ENCODE measurements around the gene ADGRL3.

Gene ADGRL3

GRCh38 chr4:61442936-61443335, 242.8 kb downstream of the ADGRL3 start:
- no peaks in the 10 kb centered on the region for H3K4me1 Mint-ChIP-seq

GRCh38 chr4:61443813-61444510, 243.8 kb downstream of the ADGRL3 start:
- no peak overlapping the region for H3K27ac Mint-ChIP-seq
- peaks cover 15% of the 10 kb centered on the region for H3K9me3 Mint-ChIP-seq
- no peak overlapping the region for H3K4me3 Mint-ChIP-seq
- H3K27me3 Mint-ChIP-seq = no peaks in the 10 kb centered on the region
- H3K4me1 Mint-ChIP-seq = no peaks in the 10 kb centered on the region
- no peaks in the 10 kb centered on the region for H3K36me3 Mint-ChIP-seq

More at GRCh38 chr4:61442936-61443335, 242.8 kb downstream of the ADGRL3 start:
- Mint-ChIP-seq H3K9me3 (peaks cover 15% of the 10 kb centered on the region), H3K27me3 (no peaks in the 10 kb centered on the region), H3K27ac (no peak overlapping the region), H3K36me3 (no peaks in the 10 kb centered on the region), H3K4me3 (no peak overlapping the region)

GRCh38 chr4:61445374-61446063, 245.4 kb downstream of the ADGRL3 start:
- Mint-ChIP-seq H3K4me1 (no peaks in the 10 kb centered on the region), H3K27me3 (no peaks in the 10 kb centered on the region)

GRCh38 chr4:61446941-61447340, 246.8 kb downstream of the ADGRL3 start:
- no peak overlapping the region for H3K27ac Mint-ChIP-seq
- H3K27me3 Mint-ChIP-seq = no peaks in the 10 kb centered on the region
- peaks cover 10% of the 10 kb centered on the region for H3K9me3 Mint-ChIP-seq

More at GRCh38 chr4:61445374-61446063, 245.4 kb downstream of the ADGRL3 start:
- H3K36me3 Mint-ChIP-seq = no peaks in the 10 kb centered on the region
- H3K9me3 Mint-ChIP-seq = peaks cover 15% of the 10 kb centered on the region
- H3K27ac Mint-ChIP-seq = no peak overlapping the region
- H3K4me3 Mint-ChIP-seq = no peak overlapping the region

GRCh38 chr4:61447918-61448317, 247.8 kb downstream of the ADGRL3 start:
- Mint-ChIP-seq H3K27ac (no peak overlapping the region), H3K4me1 (no peaks in the 10 kb centered on the region), H3K9me3 (peaks cover 5% of the 10 kb centered on the region), H3K36me3 (no peaks in the 10 kb centered on the region), H3K27me3 (no peaks in the 10 kb centered on the region), H3K4me3 (no peak overlapping the region)

More at GRCh38 chr4:61446941-61447340, 246.8 kb downstream of the ADGRL3 start:
- Mint-ChIP-seq H3K4me1 (no peaks in the 10 kb centered on the region), H3K36me3 (no peaks in the 10 kb centered on the region), H3K4me3 (no peak overlapping the region)

DNA sequence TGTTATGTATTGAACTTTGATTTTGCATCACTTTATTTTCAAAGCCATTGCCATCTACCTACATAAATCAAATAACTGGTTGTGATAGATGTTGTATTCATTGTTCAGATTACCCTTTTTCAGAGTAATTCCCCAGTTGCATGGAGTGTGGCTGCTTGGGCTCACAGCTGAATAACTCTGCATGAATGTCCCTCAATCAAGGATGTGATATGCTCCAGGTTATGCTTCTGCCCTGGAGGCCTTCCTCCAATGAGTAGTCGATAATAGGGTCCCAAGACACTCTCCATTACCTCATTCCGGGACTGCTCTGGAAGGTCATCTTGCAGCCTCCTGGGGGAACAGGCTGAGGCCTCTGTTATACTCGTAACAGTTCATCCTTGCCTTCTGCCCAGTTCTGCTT, 251.8 kb downstream of the ADGRL3 start:
- no peak overlapping the region for H3K27ac Mint-ChIP-seq
- no peaks in the 10 kb centered on the region for H3K4me1 Mint-ChIP-seq
- no peak overlapping the region for H3K4me3 Mint-ChIP-seq
- no peaks in the 10 kb centered on the region for H3K9me3 Mint-ChIP-seq
- no peaks in the 10 kb centered on the region for H3K27me3 Mint-ChIP-seq
- no peaks in the 10 kb centered on the region for H3K36me3 Mint-ChIP-seq

DNA sequence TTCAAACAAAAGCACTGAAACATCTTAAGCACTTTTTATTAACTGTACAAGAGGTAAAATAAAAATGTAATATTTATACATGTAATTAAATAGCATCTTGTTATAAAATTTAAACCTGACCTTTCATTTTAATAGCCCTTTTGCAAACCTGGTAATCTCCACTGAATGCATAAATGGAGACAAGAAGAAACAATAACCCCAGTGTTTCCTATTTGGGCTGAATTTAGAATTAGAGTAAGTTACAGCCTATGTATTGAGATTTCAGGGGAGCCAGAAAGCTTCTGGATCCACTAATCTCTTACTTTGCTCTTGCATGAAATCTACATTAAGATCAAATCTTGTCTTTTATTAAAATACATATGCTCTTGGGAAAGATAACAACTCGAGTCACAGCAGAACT, 261.8 kb downstream of the ADGRL3 start:
- H3K27ac Mint-ChIP-seq = no peak overlapping the region
- H3K36me3 Mint-ChIP-seq = no peaks in the 10 kb centered on the region
- no peaks in the 10 kb centered on the region for H3K27me3 Mint-ChIP-seq
- H3K4me3 Mint-ChIP-seq = no peak overlapping the region
- H3K4me1 Mint-ChIP-seq = no peaks in the 10 kb centered on the region
- H3K9me3 Mint-ChIP-seq = peaks cover 10% of the 10 kb centered on the region

GRCh38 chr4:61462451-61463326, 262.6 kb downstream of the ADGRL3 start:
- H3K27ac Mint-ChIP-seq = no peak overlapping the region
- no peaks in the 10 kb centered on the region for H3K36me3 Mint-ChIP-seq
- no peaks in the 10 kb centered on the region for H3K27me3 Mint-ChIP-seq

GRCh38 chr4:61468024-61468720, 268.0 kb downstream of the ADGRL3 start:
- no peaks in the 10 kb centered on the region for H3K27me3 Mint-ChIP-seq
- peaks cover 7% of the 10 kb centered on the region for H3K9me3 Mint-ChIP-seq
- no peak overlapping the region for H3K4me3 Mint-ChIP-seq
- H3K4me1 Mint-ChIP-seq = no peaks in the 10 kb centered on the region
- no peaks in the 10 kb centered on the region for H3K36me3 Mint-ChIP-seq
- H3K27ac Mint-ChIP-seq = no peak overlapping the region

More at GRCh38 chr4:61462451-61463326, 262.6 kb downstream of the ADGRL3 start:
- no peak overlapping the region for H3K4me3 Mint-ChIP-seq
- H3K9me3 Mint-ChIP-seq = peaks cover 10% of the 10 kb centered on the region
- H3K4me1 Mint-ChIP-seq = no peaks in the 10 kb centered on the region

- H3K36me3 Mint-ChIP-seq = no peaks in the 10 kb centered on the region
- no peaks in the 10 kb centered on the region for H3K27me3 Mint-ChIP-seq
- no peaks in the 10 kb centered on the region for H3K4me1 Mint-ChIP-seq
- no peak overlapping the region for H3K27ac Mint-ChIP-seq
- H3K9me3 Mint-ChIP-seq = peaks cover 5% of the 10 kb centered on the region
- H3K4me3 Mint-ChIP-seq = no peak overlapping the region
Measured at GRCh38 chr4:61473306-61473705, 273.2 kb downstream of the ADGRL3 start.

- Mint-ChIP-seq H3K4me1 (no peaks in the 10 kb centered on the region), H3K36me3 (no peaks in the 10 kb centered on the region), H3K4me3 (no peak overlapping the region), H3K27ac (no peak overlapping the region), H3K9me3 (no peaks in the 10 kb centered on the region), H3K27me3 (no peaks in the 10 kb centered on the region)
Measured at GRCh38 chr4:61478340-61478739, 278.2 kb downstream of the ADGRL3 start.

DNA sequence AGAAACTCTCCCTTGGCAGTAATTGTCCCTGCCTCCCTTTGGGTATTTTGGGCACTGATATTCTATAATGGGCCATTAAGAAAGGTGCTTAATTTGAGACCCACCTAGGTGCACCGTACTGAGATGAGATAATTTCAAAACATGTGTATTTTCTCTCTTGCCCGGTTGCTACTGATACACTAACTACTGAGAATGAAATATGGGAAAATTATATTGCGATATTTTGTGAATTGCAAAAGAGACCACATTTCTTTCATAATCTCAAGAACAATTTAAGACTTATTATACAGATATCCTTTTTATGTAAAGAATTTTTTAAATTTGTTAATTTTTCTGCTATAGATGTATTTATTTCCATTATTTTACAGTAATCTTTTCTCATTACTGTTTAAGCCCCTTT, 284.9 kb downstream of the ADGRL3 start:
- H3K27ac Mint-ChIP-seq = no peak overlapping the region
- peaks cover 8% of the 10 kb centered on the region for H3K9me3 Mint-ChIP-seq
- no peak overlapping the region for H3K4me3 Mint-ChIP-seq
- H3K4me1 Mint-ChIP-seq = no peaks in the 10 kb centered on the region
- no peaks in the 10 kb centered on the region for H3K27me3 Mint-ChIP-seq
- no peaks in the 10 kb centered on the region for H3K36me3 Mint-ChIP-seq

- H3K27ac Mint-ChIP-seq = no peak overlapping the region
- peaks cover 13% of the 10 kb centered on the region for H3K9me3 Mint-ChIP-seq
- H3K4me3 Mint-ChIP-seq = no peak overlapping the region
- no peaks in the 10 kb centered on the region for H3K27me3 Mint-ChIP-seq
- H3K4me1 Mint-ChIP-seq = no peaks in the 10 kb centered on the region
- H3K36me3 Mint-ChIP-seq = no peaks in the 10 kb centered on the region
Measured at GRCh38 chr4:61489927-61490326, 289.8 kb downstream of the ADGRL3 start.

GRCh38 chr4:61493041-61493440, 292.9 kb downstream of the ADGRL3 start:
- Mint-ChIP-seq H3K9me3 (peaks cover 13% of the 10 kb centered on the region), H3K36me3 (no peaks in the 10 kb centered on the region), H3K27ac (no peak overlapping the region), H3K27me3 (no peaks in the 10 kb centered on the region), H3K4me3 (no peak overlapping the region), H3K4me1 (no peaks in the 10 kb centered on the region)

DNA sequence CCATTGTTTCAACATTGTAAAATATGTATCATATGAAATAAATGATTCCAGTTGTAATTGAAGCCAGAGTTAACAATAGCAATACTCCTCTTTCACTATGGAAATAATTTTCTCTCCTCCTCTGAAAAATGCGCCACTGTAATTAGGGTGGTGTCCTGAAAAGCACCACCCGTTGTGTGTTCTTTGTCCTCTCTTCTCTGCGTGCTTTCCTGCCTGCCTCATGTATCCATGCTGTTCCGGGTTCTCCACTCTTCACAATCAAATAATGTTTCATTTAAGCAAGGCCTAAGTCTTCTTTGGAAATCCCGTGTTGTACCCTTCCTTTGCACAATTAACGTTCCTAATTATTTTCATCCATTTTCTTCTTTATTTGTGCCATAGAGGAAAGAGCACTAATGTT, 293.3 kb downstream of the ADGRL3 start:
- no peaks in the 10 kb centered on the region for H3K36me3 Mint-ChIP-seq
- no peak overlapping the region for H3K4me3 Mint-ChIP-seq
- H3K27me3 Mint-ChIP-seq = no peaks in the 10 kb centered on the region
- H3K4me1 Mint-ChIP-seq = no peaks in the 10 kb centered on the region
- no peak overlapping the region for H3K27ac Mint-ChIP-seq
- peaks cover 11% of the 10 kb centered on the region for H3K9me3 Mint-ChIP-seq
